Breast epithelium (tissue), 3 donors: ENCODE results near the gene WNT7B.

Source experiments
- CTCF ChIP-seq, 3 donors: fragments of 450-650 bp; IDR thresholded peaks; one replicate each; pipeline ENCODE4 v1.5.1; 2016 to 2017; ENCODE audit warnings: antibody characterized with exemption in 3 of 3, mild to moderate bottlenecking in 3 of 3, moderate library complexity in 3 of 3
- POLR2A ChIP-seq: fragments of 450-650 bp; IDR thresholded peaks from one replicate; pipeline ENCODE4 v1.6.1; 2016; ENCODE audit warnings: antibody characterized with exemption, mild to moderate bottlenecking, moderate library complexity

- no peak for TF ChIP-seq CTCF (IDR thresholded peaks at IDR 0.05)
- TF ChIP-seq POLR2A = no peak
Measured at GRCh38 chr22:46010951-46011626, 34.1 kb upstream of the WNT7B start.
